Measurements from ENCODE around the gene FAM9C.

Gene FAM9C

DNA sequence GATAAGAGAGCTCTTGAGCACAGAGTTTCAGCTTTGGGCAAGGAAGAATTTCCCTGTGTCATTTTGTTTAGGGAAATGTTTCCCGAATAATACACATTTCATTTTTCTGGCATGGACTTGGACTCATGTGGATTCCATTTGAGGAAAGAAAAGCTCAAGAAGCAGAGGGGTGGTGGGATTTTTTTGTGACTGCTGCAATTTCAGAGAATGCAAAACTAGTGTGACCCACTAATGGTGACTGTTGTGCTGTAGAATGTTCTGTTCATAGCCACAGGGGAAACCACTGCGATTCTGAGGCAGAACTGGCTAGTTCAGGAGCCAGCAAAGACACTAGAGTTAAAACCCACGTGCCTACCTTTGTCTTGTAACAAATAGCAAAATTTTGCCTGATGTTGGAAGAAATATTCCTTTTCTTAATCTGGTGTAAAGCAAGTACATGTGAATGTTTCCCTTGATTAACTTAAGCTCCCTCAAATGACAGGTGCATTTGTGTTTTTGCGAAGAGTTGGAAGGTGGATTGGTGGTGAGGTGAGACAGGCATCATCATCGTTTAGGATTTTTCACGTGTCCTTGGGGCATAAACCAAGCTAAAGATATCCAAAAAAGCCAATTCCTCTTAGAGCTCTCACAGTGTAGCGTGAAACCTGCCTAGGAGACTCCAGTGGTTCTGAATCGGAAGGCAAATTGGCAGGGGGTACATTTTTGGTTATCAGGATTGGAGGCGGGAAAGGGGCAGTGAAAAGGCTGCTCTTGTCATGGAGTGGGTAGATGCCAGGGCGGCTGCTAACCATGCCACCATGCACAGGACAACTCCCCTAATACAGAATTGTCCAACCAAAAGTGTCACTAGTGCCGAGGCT is 38.0 kb upstream of the FAM9C start:
- no peak overlapping the region for H3K4me3 ChIP-seq (ENCODE audit: low read length)
- DNase-seq (ENCODE audit: low read depth), result no peak
- TF ChIP-seq, protein P1, sequence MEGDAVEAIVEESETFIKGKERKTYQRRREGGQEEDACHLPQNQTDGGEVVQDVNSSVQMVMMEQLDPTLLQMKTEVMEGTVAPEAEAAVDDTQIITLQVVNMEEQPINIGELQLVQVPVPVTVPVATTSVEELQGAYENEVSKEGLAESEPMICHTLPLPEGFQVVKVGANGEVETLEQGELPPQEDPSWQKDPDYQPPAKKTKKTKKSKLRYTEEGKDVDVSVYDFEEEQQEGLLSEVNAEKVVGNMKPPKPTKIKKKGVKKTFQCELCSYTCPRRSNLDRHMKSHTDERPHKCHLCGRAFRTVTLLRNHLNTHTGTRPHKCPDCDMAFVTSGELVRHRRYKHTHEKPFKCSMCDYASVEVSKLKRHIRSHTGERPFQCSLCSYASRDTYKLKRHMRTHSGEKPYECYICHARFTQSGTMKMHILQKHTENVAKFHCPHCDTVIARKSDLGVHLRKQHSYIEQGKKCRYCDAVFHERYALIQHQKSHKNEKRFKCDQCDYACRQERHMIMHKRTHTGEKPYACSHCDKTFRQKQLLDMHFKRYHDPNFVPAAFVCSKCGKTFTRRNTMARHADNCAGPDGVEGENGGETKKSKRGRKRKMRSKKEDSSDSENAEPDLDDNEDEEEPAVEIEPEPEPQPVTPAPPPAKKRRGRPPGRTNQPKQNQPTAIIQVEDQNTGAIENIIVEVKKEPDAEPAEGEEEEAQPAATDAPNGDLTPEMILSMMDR (conservative IDR thresholded peaks at IDR 0.05; ENCODE audit: low read depth, low read length), result no peak

DNA sequence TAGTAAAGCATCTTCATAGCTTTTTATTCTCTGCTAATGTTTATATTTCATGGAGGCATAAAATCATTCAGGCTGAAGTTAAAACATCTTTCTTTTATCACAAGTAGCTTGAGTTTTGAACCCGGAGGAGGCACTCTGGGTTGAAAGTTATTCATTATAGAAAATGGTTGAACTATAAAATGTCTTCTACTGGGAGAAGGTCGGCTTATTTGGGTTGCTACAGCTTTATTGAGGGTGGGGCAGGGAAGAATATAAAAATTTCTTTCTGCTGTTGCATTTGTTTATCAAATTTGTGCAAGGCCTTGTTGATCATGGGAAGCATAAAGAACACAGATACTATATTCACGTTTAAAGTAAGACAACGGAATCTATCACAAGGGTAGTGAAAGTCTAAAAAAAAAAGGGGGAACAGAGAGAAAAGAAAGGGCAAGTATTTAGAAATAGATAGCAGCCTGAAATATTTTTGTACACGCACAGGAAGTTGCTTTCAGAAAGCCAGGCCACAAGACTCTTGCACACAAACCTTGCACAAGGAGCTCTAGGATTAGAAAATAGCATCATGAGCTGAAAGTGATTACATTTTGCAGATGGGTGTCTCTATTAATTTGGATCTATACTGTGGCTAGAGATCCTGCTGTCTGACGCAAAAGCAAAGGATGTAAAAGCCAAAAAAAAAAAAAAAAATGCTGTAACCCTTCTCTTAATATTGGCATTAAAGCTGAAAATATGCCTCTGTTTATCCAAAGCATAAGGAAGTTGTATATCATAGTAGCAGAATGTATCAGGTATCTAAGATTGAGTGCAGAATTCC is 37.2 kb upstream of the FAM9C start:
- no peak overlapping the region for H3K4me3 ChIP-seq (ENCODE audit: low read length)
- DNase-seq (ENCODE audit: low read depth), result no peak
- TF ChIP-seq, protein P1 (conservative IDR thresholded peaks at IDR 0.05; ENCODE audit: low read depth, low read length), result no peak

DNA sequence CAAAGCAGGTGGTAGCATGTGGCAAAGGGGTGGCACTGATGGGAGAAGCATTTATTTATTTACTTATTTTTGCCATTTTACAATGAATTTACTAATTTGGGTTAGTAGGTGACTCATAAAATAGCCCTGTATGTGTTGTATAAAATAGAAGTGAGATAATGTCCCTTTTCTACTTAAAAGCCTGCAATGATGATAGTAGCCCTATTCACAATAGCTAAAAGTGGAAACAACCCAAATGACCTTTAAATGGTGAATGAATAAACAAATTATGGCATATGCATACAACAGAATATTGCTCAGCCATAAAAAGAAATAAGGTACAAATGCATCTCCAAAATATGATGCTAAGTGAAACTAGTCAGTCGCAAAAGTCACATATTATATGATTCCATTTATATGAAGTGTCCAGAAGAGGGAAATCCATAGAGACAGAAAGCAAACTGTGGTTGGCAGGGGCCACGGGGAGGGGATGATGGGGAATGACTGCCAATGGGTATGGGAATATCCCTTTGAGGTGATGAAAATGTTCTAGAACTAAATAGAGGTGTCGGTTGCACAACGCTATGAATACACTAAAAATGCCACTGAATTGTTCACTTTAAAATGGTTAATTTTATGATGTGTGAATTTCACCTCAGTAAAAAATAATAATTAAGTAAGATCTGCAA is 35.8 kb upstream of the FAM9C start:
- no peak for DNase-seq (ENCODE audit: low read depth)
- TF ChIP-seq, protein P1 (conservative IDR thresholded peaks at IDR 0.05; ENCODE audit: low read depth, low read length), result no peak

DNA sequence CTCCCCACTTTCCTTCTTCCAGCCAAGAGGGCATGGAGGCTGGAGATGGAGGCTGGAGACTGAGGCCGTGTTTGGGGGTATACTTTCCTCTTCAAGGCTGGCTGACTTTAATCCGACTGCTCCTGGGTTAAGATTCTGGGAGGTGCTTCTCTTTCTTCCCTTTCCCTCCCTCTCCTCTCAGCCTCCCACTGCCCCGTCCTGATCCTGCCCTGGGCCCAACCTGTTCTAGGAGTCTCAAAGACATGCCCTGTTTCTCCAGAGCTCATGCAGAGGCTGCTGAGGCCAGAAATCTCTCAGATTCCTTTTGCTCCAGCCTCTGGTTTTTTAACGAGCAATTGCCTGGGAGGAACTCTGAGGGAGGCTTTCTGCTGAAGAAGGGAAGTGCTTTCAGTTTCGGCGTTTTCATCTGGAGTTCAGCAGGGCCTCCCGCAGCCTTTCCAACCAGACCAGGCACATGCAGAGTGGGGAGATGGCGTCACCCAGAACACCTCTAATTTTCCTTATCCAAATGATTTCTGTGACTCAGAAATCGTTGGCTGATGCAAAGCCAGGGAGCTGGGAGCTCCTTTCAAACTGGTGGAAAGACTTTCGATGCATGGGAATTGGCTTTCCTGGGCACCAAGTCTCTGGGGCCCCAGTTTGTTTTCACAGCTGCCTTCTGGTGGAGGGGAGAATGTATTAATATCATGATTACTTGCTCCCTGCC is 34.5 kb upstream of the FAM9C start:
- no peak for DNase-seq (ENCODE audit: low read depth)
- H3K4me3 ChIP-seq (ENCODE audit: low read length), result no peak overlapping the region
- TF ChIP-seq, protein P1 (conservative IDR thresholded peaks at IDR 0.05; ENCODE audit: low read depth, low read length), result no peak

More for the DNA sequence above, 35.8 kb upstream of the FAM9C start:
- no peak overlapping the region for H3K4me3 ChIP-seq (ENCODE audit: low read length)

DNA sequence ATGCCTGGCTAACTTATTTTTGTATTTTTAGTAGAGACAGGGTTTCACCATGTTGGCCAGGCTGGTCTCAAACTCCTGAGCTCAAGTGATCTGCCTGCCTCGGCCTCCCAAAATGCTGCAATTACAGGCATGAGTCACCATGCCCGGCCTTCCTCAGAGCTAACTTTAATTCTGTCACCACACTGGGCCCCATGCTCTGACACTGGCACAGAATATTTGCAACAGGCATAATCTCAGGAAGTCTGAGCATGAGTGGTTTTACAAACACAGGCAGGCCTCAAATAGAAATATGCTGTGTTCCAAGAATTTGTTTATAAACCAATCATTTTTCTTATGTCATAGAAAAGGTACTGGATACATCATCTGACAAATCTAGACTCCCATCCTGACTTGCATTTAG is 32.7 kb upstream of the FAM9C start:
- TF ChIP-seq, protein P1 (conservative IDR thresholded peaks at IDR 0.05; ENCODE audit: low read depth, low read length), result no peak
- DNase-seq (ENCODE audit: low read depth), result no peak
- H3K4me3 ChIP-seq (ENCODE audit: low read length), result no peak overlapping the region

DNA sequence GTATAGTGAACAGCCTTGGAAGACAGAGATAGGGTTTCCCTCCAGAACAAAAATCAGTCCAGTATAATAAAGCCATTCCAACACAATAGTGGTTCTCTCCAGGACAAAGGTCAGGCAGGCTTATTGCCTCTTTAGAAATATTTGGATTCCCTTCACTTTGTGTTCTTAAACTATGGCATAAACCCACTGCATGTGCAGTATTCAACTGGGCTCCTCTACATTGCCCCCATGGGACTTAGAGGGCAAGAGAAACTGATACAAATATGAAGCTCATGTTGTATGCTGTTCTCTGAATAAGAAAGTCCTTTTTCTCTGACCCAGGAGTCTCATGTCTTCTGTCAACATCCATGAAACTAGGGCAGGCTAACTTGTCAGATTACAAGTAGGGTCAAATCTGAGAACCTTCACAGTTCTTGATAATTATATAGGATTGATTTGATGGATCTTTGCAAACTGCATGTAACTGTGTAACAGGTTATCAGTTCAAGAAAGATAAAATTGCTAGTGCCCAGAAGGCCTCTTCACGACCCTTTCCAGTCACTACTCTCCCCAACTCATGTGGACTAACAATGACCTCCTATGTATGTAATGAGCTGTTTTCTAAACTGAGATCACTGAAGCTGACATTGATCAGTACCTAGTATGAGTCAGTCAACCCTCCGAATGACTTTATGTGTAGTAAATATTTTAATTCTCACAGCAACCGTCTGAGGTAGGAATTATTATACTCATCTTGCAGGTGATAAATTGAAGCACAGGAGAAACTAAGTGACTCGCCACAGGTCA is 31.9 kb upstream of the FAM9C start:
- DNase-seq (ENCODE audit: low read depth), result no peak
- H3K4me3 ChIP-seq (ENCODE audit: low read length), result no peak overlapping the region
- TF ChIP-seq, protein P1 (conservative IDR thresholded peaks at IDR 0.05; ENCODE audit: low read depth, low read length), result no peak

All from retinal pigment epithelial cell (primary cell).